ENCODE measurements around the gene PRKN. TPM values are rescaled to one million over a fixed set of nuclear protein-coding genes. Genes with fewer than 3 reads are reported as not detected.

The PRKN gene
- total and polyA plus RNA-seq, 2 donors (not counting 3 experiments of a cell fraction or from before 2014, with no cell fraction given): 0.06 TPM; not detected in 1

DNA sequence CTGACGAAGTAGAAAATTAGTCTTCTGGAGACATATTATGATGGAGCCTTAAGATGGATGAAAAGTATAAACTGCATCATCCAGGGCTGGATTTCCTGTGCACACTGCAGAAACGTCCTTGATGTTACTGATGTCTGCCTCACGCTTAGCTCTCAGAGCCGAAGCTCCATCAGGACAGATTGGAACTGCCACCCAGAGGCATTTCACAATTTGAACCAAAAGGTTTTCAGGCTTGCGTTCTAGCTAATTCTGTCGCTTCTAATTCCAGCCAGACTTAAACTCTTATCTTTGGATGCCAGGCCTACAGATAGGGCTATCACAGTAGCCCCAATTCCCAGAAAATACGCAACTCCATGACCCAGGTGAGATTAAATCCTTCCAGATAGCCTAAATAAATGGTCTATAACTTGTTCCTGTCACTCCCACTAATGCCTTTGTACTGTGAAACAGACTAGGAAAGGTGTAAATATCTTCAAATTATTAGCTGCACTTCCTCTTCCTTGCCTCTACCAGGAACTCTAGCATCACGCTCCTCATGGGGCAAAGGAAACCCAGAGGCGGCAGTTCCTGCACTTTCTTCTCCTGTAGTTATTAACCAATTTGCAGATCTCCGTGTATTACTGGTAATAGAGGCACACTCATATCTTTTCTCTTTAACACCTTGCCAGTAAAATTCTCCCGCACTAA is 634.6 kb downstream of the PRKN start:
- dilution Hi-C loops (cut with MboI; ENCODE audit: extremely low pct_ligation_motif_present, low sequenced_read_pairs) (no loop called here), intact Hi-C loops (cut with micrococcal nuclease) (no loop called here)
- Histone ChIP-seq H3K27me3 (ENCODE audit: control insufficient read depth in 2 of 2, insufficient read depth in 2 of 2, low read length in 2 of 2) (no peaks in the 10 kb centered on the region), H3K79me2 (ENCODE audit: control insufficient read depth, insufficient read depth, low read length) (no peaks in the 10 kb centered on the region), H3K4me1 (ENCODE audit: control insufficient read depth, extremely low read depth, insufficient read depth, low read length) (no peaks in the 10 kb centered on the region), H3K9me1 (replicated peaks; ENCODE audit: control insufficient read depth, extremely low read depth, insufficient read depth, low read length) (no peaks in the 10 kb centered on the region), H2AFZ (ENCODE audit: low read depth, low read length) (no peak overlapping the region), H3K27ac (ENCODE audit: insufficient read depth, low read depth, low read length) (no peak overlapping the region), H3K4me2 (ENCODE audit: insufficient read depth, low read length) (no peak overlapping the region), H3K9ac (replicated peaks; ENCODE audit: extremely low read depth, insufficient read depth, low read length) (no peak overlapping the region), H3K36me3 (ENCODE audit: control insufficient read depth in 2 of 2, extremely low read depth in 1 of 2, insufficient read depth in 2 of 2, low read length in 2 of 2) (no peaks in the 10 kb centered on the region), H4K20me1 (replicated peaks; ENCODE audit: control insufficient read depth, extremely low read depth, insufficient read depth, low read length) (no peaks in the 10 kb centered on the region), H3K9me3 (replicated peaks; ENCODE audit: control insufficient read depth, insufficient read depth, low read length) (no peaks in the 10 kb centered on the region), H3K4me3 (replicated peaks in 1 of 3; ENCODE audit: insufficient read depth in 1 of 3, low read depth in 1 of 3, low read length in 3 of 3) (no peak overlapping the region)
- TF ChIP-seq, protein P1, sequence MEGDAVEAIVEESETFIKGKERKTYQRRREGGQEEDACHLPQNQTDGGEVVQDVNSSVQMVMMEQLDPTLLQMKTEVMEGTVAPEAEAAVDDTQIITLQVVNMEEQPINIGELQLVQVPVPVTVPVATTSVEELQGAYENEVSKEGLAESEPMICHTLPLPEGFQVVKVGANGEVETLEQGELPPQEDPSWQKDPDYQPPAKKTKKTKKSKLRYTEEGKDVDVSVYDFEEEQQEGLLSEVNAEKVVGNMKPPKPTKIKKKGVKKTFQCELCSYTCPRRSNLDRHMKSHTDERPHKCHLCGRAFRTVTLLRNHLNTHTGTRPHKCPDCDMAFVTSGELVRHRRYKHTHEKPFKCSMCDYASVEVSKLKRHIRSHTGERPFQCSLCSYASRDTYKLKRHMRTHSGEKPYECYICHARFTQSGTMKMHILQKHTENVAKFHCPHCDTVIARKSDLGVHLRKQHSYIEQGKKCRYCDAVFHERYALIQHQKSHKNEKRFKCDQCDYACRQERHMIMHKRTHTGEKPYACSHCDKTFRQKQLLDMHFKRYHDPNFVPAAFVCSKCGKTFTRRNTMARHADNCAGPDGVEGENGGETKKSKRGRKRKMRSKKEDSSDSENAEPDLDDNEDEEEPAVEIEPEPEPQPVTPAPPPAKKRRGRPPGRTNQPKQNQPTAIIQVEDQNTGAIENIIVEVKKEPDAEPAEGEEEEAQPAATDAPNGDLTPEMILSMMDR (IDR thresholded peaks at IDR 0.05; ENCODE audit: extremely low read depth in 1 of 2, insufficient read depth in 1 of 2, low read depth in 1 of 2, low read length in 2 of 2): no peak
- no peak for TF ChIP-seq GATA2 (IDR thresholded peaks at IDR 0.05; ENCODE audit: insufficient read depth, insufficient read length, low read depth, low read length)
- no peak for TF ChIP-seq JUN (IDR thresholded peaks at IDR 0.05; ENCODE audit: borderline replicate concordance, insufficient read depth, insufficient read length, low read depth)
- TF ChIP-seq, protein P2, sequence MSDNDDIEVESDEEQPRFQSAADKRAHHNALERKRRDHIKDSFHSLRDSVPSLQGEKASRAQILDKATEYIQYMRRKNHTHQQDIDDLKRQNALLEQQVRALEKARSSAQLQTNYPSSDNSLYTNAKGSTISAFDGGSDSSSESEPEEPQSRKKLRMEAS (IDR thresholded peaks at IDR 0.05; ENCODE audit: insufficient read depth, insufficient read length): no peak
- TF ChIP-seq MYC (IDR thresholded peaks at IDR 0.05; ENCODE audit: low read depth, low read length): no peak
- no peak for TF ChIP-seq POLR2AphosphoS5 (IDR thresholded peaks at IDR 0.05; ENCODE audit: insufficient read depth, low read depth, low read length)
- no peak for TF ChIP-seq POLR2A (IDR thresholded peaks at IDR 0.05; ENCODE audit: low read depth, low read length)
- no peak for TF ChIP-seq EZH2 (IDR thresholded peaks at IDR 0.05; ENCODE audit: borderline replicate concordance, low read depth, low read length, severe bottlenecking)
- TF ChIP-seq FOS (IDR thresholded peaks at IDR 0.05; ENCODE audit: borderline replicate concordance, insufficient read depth, low read length): no peak
- DNase-seq (ENCODE audit: low read depth, low spot score) (no peak), FAIRE-seq (no peak)
- POLR2A ChIA-PET: no interaction called here
- no TSS peak for BruUV-seq (replicated peaks)
- CTCF ChIA-PET: no interaction called here

Measured in endothelial cell of umbilical vein (primary cell).